ENCODE results near the gene EXOC2.

EXOC2 gene

GRCh38 chr6:451847-452246, 241.1 kb downstream of the EXOC2 start:
- TF ChIP-seq FOXM1 (IDR thresholded peaks at IDR 0.05; ENCODE audit: borderline replicate concordance) (no peak), SUZ12 (IDR thresholded peaks at IDR 0.05) (no peak), PKNOX1 (IDR thresholded peaks at IDR 0.05) (no peak), ELF4 (IDR thresholded peaks at IDR 0.05) (no peak), TARDBP (IDR thresholded peaks at IDR 0.05) (no peak), FOXK2 (IDR thresholded peaks at IDR 0.05) (no peak), LEF1 (IDR thresholded peaks at IDR 0.05; ENCODE audit: borderline replicate concordance) (no peak), CTBP1 (IDR thresholded peaks at IDR 0.05; ENCODE audit: borderline replicate concordance) (no peak), NFRKB (IDR thresholded peaks at IDR 0.05) (no peak), L3MBTL2 (conservative IDR thresholded peaks at IDR 0.05) (no peak), BHLHE40 (IDR thresholded peaks at IDR 0.05; ENCODE audit: borderline replicate concordance) (no peak), HDGF (IDR thresholded peaks at IDR 0.05; ENCODE audit: borderline replicate concordance) (no peak), FOXA1 (IDR thresholded peaks at IDR 0.05) (no peak), ZNF384 (IDR thresholded peaks at IDR 0.05) (no peak), ARNT (IDR thresholded peaks at IDR 0.05) (no peak), SP1 (IDR thresholded peaks at IDR 0.05) (no peak)
- ChIA-PET POLR2A (no interaction called here), CTCF (no interaction called here)
- DNase-seq (ENCODE audit: extremely low spot score) = no peak

- TF ChIP-seq SP1 (IDR thresholded peaks at IDR 0.05) = no peak
- no peak for TF ChIP-seq CTBP1 (IDR thresholded peaks at IDR 0.05; ENCODE audit: borderline replicate concordance)
- no peak for TF ChIP-seq HDGF (IDR thresholded peaks at IDR 0.05; ENCODE audit: borderline replicate concordance)
- TF ChIP-seq NFRKB (IDR thresholded peaks at IDR 0.05) = no peak
- no peak for TF ChIP-seq SUZ12 (IDR thresholded peaks at IDR 0.05)
- TF ChIP-seq ARNT (IDR thresholded peaks at IDR 0.05) = no peak
- no peak for TF ChIP-seq PKNOX1 (IDR thresholded peaks at IDR 0.05)
- TF ChIP-seq L3MBTL2 (conservative IDR thresholded peaks at IDR 0.05) = no peak
- TF ChIP-seq ELF4 (IDR thresholded peaks at IDR 0.05) = no peak
- no peak for TF ChIP-seq TARDBP (IDR thresholded peaks at IDR 0.05)
- no peak for TF ChIP-seq LEF1 (IDR thresholded peaks at IDR 0.05; ENCODE audit: borderline replicate concordance)
- TF ChIP-seq BHLHE40 (IDR thresholded peaks at IDR 0.05; ENCODE audit: borderline replicate concordance) = no peak
- no peak for TF ChIP-seq FOXK2 (IDR thresholded peaks at IDR 0.05)
- TF ChIP-seq FOXA1 (IDR thresholded peaks at IDR 0.05) = no peak
- no peak for TF ChIP-seq ZNF384 (IDR thresholded peaks at IDR 0.05)
- no peak for TF ChIP-seq FOXM1 (IDR thresholded peaks at IDR 0.05; ENCODE audit: borderline replicate concordance)
- CTCF ChIA-PET = no interaction called here
- POLR2A ChIA-PET = no interaction called here
- no peak for DNase-seq (ENCODE audit: extremely low spot score)
Observed at GRCh38 chr6:451336-451735, 241.6 kb downstream of the EXOC2 start.

GRCh38 chr6:449486-450419, 243.2 kb downstream of the EXOC2 start:
- TF ChIP-seq ARNT (IDR thresholded peaks at IDR 0.05) (no peak), L3MBTL2 (conservative IDR thresholded peaks at IDR 0.05) (no peak)
- POLR2A ChIA-PET = no interaction called here
- CTCF ChIA-PET = no interaction called here
- no peak for DNase-seq (ENCODE audit: extremely low spot score)

GRCh38 chr6:449057-449430, 243.9 kb downstream of the EXOC2 start:
- no peak for DNase-seq (ENCODE audit: extremely low spot score)
- ChIA-PET POLR2A (no interaction called here), CTCF (no interaction called here)
- TF ChIP-seq CTBP1 (IDR thresholded peaks at IDR 0.05; ENCODE audit: borderline replicate concordance) (no peak), FOXM1 (IDR thresholded peaks at IDR 0.05; ENCODE audit: borderline replicate concordance) (no peak), FOXK2 (IDR thresholded peaks at IDR 0.05) (no peak), FOXA1 (IDR thresholded peaks at IDR 0.05) (no peak), ARNT (IDR thresholded peaks at IDR 0.05) (no peak), TARDBP (IDR thresholded peaks at IDR 0.05) (no peak), BHLHE40 (IDR thresholded peaks at IDR 0.05; ENCODE audit: borderline replicate concordance) (no peak), SUZ12 (IDR thresholded peaks at IDR 0.05) (no peak), NFRKB (IDR thresholded peaks at IDR 0.05) (no peak), ELF4 (IDR thresholded peaks at IDR 0.05) (no peak), HDGF (IDR thresholded peaks at IDR 0.05; ENCODE audit: borderline replicate concordance) (no peak), PKNOX1 (IDR thresholded peaks at IDR 0.05) (no peak), ZNF384 (IDR thresholded peaks at IDR 0.05) (no peak), SP1 (IDR thresholded peaks at IDR 0.05) (no peak), LEF1 (IDR thresholded peaks at IDR 0.05; ENCODE audit: borderline replicate concordance) (no peak), L3MBTL2 (conservative IDR thresholded peaks at IDR 0.05) (no peak)

GRCh38 chr6:448296-449056, 244.5 kb downstream of the EXOC2 start:
- TF ChIP-seq PKNOX1 (IDR thresholded peaks at IDR 0.05) = no peak
- no peak for TF ChIP-seq HDGF (IDR thresholded peaks at IDR 0.05; ENCODE audit: borderline replicate concordance)
- TF ChIP-seq TARDBP (IDR thresholded peaks at IDR 0.05) = no peak
- no peak for TF ChIP-seq BHLHE40 (IDR thresholded peaks at IDR 0.05; ENCODE audit: borderline replicate concordance)
- no peak for TF ChIP-seq FOXK2 (IDR thresholded peaks at IDR 0.05)
- TF ChIP-seq CTBP1 (IDR thresholded peaks at IDR 0.05; ENCODE audit: borderline replicate concordance) = no peak
- TF ChIP-seq LEF1 (IDR thresholded peaks at IDR 0.05; ENCODE audit: borderline replicate concordance) = no peak
- no peak for TF ChIP-seq FOXM1 (IDR thresholded peaks at IDR 0.05; ENCODE audit: borderline replicate concordance)
- TF ChIP-seq SUZ12 (IDR thresholded peaks at IDR 0.05) = no peak
- no peak for TF ChIP-seq L3MBTL2 (conservative IDR thresholded peaks at IDR 0.05)
- no peak for TF ChIP-seq ZNF384 (IDR thresholded peaks at IDR 0.05)
- no peak for TF ChIP-seq SP1 (IDR thresholded peaks at IDR 0.05)
- no peak for DNase-seq (ENCODE audit: extremely low spot score)
- CTCF ChIA-PET = no interaction called here
- POLR2A ChIA-PET = no interaction called here
